IMR-90 (cell line): ENCODE results near the gene CAPZA1.

ENCODE experiments used
- BHLHE40 ChIP-seq: fragments of 150-350 bp; IDR thresholded peaks from 2 replicates; pipeline ENCODE4 v1.6.1; 2016; ENCODE audit warnings: mild to moderate bottlenecking, low read depth, low read length
- CEBPB ChIP-seq: IDR thresholded peaks from 2 replicates; pipeline ENCODE4 v1.6.1; 2012; ENCODE audit warnings: low read depth, low read length, improper control_type of control experiment
- CTCF ChIP-seq: conservative IDR thresholded peaks from 2 replicates; pipeline ENCODE4 v1.5.1; 2012; ENCODE audit warnings: mild to moderate bottlenecking, low read depth, low read length, improper control_type of control experiment
- FOS ChIP-seq: fragments of 150-350 bp; IDR thresholded peaks from 2 replicates; pipeline ENCODE4 v1.6.1; 2016; ENCODE audit warnings: low read depth, low read length
- MXI1 ChIP-seq: IDR thresholded peaks from 2 replicates; pipeline ENCODE4 v1.6.1; 2012; ENCODE audit warnings: low read depth, mild to moderate bottlenecking, low read length, moderate library complexity, borderline replicate concordance
- NFE2L2 ChIP-seq: fragments of 150-350 bp; IDR thresholded peaks from 2 replicates; pipeline ENCODE4 v1.6.1; 2016; ENCODE audit warnings: low read depth, mild to moderate bottlenecking, low read length
- POLR2A ChIP-seq: IDR thresholded peaks from 2 replicates; pipeline ENCODE4 v1.6.1; 2012; ENCODE audit warnings: mild to moderate bottlenecking, low read depth, low read length
- RAD21 ChIP-seq: IDR thresholded peaks from 2 replicates; pipeline ENCODE4 v1.6.1; 2012; ENCODE audit warnings: low read length, improper control_type of control experiment
- RFX5 ChIP-seq: IDR thresholded peaks from 2 replicates; pipeline ENCODE4 v1.8.0; 2012; ENCODE audit warnings: low read depth, mild to moderate bottlenecking, low read length, moderate library complexity
- SMC3 ChIP-seq: fragments of 150-350 bp; IDR thresholded peaks from 2 replicates; pipeline ENCODE4 v1.6.1; 2016; ENCODE audit warnings: low read depth, mild to moderate bottlenecking, antibody characterized with exemption, low read length, moderate library complexity
- USF2 ChIP-seq: fragments of 150-350 bp; IDR thresholded peaks from 2 replicates; pipeline ENCODE4 v1.6.1; 2017; ENCODE audit warnings: mild to moderate bottlenecking, antibody characterized with exemption, low read length, low read depth

DNA sequence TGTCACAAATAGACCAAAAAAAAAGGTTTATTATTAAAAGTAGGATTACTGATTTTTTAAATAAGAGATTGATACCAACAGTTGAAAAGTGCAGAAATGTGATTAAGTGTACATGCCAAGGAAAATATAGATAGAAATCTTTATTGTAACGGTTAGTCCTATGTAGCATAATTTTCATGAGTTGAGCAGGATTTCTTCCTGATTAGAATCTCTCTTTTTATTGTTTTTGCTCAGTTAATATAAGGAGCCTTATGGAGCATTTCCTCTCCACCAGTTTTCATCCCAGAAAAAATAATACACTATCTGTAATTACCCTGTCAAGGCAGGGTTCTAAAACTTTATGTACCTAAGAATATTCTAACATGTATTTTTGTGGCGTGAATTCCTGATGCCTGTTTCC lies 23.4 kb downstream of the CAPZA1 start:
- TF ChIP-seq CTCF (no peak), CEBPB (no peak), POLR2A (no peak), RFX5 (no peak), RAD21 (no peak), NFE2L2 (no peak), MXI1 (no peak), USF2 (no peak), FOS (no peak), BHLHE40 (no peak), SMC3 (no peak)
